Hypothalamus (tissue), 51 donors: ENCODE data around the gene IGF1R.
"Not testable (repeated sequence)": the region's sequence is repeated elsewhere in the genome, so short reads cannot be mapped to it uniquely, and the experiment has no call there.

Experiments used
- DNase-seq, 51 donors: peaks; one replicate each; lab custom pipeline; 2025; lab: John Stamatoyannopoulos, UW

IGF1R gene

DNA sequence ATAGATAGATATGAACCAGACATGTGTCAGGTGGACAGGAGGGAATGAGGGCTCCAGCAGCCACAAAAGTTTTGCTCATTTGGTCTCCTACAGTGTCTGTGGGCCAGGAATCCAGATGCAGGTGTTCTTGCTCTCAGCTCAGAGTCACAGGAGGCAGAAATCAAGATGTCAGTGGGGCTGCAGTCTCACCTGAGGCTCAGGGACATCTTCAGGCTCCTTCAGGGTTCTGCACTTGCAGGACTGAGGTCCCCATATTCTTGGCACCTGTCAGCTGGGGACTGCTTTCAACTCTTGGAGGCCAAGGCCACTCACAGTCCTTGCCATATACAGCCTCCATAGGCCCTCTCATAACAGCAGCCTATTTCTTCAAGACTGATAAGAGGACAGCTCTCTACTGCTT is 301.9 kb downstream of the IGF1R start:
- DNase-seq = no peak

DNA sequence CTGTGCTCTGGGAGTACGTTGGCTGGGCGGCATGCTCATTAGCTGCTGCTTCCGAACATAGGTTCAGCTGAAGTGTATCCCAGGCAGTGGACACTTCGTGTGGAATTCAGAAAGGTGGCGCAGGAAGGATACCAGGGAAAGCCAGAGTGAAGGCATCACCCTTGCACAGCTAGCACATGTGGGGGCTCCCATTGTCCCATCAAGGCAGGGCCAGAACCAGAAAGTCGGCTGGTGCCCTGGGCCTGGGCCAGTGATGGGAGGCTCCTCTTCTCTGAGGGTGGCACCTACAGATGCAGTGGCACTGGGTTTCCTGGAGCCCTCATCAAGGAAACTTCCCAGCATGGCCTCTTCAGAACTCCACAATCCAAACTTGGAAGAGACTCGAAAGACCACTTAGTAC is 302.7 kb downstream of the IGF1R start:
- DNase-seq = no peak

GRCh38 chr15:98951493-98952320 is 303.4 kb downstream of the IGF1R start:
- no peak for DNase-seq

- no peak for DNase-seq
These were observed 304.1 kb downstream of the IGF1R start for GRCh38 chr15:98952381-98952803.

DNA sequence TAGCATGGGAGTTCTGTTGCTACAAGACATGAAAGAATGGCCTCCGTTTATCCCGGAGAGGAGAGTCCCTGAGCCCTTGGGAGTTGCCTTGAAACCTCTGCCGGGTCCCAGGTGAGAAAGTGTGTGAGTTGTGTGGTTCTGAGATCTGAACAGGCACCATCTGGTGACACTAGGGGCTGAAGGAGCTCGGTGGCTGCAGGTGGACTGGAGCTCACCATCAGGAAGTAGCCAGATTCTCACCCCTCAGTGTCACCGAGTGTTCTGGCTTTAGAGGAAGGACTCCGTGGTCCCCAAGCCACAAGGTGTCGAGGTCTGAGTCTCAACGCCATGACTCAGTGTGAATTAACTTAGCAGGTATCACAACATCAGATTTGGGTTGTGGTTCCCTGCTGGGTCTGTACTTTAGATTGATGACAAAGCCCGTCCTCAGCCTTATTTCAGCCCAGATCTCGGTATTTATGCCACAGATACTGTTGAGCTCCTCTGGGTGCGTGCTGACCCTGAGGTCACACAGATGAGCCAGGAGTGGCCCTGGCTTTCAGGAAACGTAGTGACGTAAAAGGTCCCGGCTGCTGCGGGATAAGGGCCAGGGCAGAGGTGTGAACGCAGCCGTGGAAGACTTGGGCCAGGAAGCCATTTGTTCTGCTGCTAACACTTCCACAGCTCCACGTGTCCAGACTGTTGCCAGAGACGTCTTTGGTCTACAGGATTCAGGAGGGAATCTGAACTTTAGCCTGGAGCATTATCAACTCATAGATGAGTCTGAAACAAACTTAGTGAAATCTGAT is 304.9 kb downstream of the IGF1R start:
- no peak for DNase-seq

- DNase-seq = peak in 6 of 51 donors; percentile 15 to 38 (median 33)
These were observed 305.6 kb downstream of the IGF1R start for GRCh38 chr15:98953968-98954367.

DNA sequence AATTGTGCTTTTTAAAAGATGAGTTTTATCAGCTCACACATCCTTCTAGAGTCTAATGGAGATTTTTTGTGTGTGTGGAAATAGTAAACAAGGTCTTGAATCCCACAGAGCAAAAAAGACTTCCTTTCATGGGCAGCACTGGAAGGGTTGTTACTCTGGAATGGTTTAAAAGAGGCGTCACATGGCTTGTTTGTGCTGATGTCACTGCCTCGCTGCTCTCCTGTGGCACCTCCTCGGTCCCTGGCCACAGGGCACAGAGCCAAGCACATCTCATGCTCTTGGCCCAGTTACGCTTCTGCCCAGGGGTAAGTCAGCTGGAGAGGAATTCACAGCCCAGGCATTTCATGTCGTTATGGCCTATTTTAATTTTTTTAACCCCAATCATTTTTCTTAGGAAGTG is 306.1 kb downstream of the IGF1R start:
- peak in 47 of 51 donors; percentile 12 to 88 (median 71) for DNase-seq

DNA sequence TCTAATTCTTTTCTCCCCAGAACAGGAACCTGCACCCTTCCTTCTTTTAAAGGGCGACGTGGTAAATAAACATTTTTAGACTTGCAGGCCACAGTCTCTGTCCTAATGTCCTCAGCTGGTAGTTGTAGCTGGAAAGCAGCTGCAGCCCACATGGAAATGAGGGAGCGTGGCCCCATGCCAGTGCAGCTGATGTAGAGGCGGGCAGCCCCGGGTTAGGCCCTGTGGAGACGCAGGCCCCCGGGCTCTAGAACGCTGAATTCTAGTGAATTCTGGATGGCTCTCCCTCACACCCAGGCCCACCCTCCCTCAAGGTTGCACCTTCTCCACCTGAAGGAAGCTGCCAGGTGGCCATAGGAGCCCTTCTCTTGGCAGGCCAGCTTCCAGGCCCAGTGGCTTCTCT is 307.0 kb downstream of the IGF1R start:
- DNase-seq = peak in 44 of 51 donors; percentile 15 to 89 (median 68)

- peak in 22 of 51 donors; percentile 15 to 58 (median 26) for DNase-seq
These were observed 307.8 kb downstream of the IGF1R start for GRCh38 chr15:98955961-98956723.

DNA sequence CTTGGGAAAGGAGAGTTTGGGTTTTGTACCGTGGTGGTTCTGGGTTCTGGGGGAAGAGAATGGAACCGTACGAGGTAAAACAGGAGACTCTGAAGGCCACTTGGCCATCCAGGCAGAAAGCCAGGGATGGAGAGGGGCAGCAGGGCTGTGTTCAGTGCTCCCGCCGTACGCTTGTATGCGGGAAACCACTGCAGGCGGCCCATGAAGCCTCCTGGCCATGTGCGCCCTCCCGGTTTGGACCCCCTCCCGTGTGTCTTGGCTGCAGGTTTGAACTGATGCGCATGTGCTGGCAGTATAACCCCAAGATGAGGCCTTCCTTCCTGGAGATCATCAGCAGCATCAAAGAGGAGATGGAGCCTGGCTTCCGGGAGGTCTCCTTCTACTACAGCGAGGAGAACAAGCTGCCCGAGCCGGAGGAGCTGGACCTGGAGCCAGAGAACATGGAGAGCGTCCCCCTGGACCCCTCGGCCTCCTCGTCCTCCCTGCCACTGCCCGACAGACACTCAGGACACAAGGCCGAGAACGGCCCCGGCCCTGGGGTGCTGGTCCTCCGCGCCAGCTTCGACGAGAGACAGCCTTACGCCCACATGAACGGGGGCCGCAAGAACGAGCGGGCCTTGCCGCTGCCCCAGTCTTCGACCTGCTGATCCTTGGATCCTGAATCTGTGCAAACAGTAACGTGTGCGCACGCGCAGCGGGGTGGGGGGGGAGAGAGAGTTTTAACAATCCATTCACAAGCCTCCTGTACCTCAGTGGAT is 308.6 kb downstream of the IGF1R start:
- DNase-seq = no peak

DNA sequence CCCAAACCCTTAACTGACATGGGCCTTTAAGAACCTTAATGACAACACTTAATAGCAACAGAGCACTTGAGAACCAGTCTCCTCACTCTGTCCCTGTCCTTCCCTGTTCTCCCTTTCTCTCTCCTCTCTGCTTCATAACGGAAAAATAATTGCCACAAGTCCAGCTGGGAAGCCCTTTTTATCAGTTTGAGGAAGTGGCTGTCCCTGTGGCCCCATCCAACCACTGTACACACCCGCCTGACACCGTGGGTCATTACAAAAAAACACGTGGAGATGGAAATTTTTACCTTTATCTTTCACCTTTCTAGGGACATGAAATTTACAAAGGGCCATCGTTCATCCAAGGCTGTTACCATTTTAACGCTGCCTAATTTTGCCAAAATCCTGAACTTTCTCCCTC is 309.3 kb downstream of the IGF1R start:
- DNase-seq = no peak

DNA sequence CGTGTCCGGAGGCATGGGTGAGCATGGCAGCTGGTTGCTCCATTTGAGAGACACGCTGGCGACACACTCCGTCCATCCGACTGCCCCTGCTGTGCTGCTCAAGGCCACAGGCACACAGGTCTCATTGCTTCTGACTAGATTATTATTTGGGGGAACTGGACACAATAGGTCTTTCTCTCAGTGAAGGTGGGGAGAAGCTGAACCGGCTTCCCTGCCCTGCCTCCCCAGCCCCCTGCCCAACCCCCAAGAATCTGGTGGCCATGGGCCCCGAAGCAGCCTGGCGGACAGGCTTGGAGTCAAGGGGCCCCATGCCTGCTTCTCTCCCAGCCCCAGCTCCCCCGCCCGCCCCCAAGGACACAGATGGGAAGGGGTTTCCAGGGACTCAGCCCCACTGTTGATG is 309.7 kb downstream of the IGF1R start:
- DNase-seq = no peak

DNA sequence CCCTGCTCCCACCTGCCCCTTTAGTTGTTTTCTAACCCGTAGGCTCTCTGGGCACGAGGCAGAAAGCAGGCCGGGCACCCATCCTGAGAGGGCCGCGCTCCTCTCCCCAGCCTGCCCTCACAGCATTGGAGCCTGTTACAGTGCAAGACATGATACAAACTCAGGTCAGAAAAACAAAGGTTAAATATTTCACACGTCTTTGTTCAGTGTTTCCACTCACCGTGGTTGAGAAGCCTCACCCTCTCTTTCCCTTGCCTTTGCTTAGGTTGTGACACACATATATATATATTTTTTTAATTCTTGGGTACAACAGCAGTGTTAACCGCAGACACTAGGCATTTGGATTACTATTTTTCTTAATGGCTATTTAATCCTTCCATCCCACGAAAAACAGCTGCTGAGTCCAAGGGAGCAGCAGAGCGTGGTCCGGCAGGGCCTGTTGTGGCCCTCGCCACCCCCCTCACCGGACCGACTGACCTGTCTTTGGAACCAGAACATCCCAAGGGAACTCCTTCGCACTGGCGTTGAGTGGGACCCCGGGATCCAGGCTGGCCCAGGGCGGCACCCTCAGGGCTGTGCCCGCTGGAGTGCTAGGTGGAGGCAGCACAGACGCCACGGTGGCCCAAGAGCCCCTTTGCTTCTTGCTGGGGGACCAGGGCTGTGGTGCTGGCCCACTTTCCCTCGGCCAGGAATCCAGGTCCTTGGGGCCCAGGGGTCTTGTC is 310.7 kb downstream of the IGF1R start:
- no peak for DNase-seq

GRCh38 chr15:98959640-98960007 is 311.3 kb downstream of the IGF1R start:
- DNase-seq = no peak

- DNase-seq = no peak
These were observed 312.3 kb downstream of the IGF1R start for GRCh38 chr15:98960555-98961050.

DNA sequence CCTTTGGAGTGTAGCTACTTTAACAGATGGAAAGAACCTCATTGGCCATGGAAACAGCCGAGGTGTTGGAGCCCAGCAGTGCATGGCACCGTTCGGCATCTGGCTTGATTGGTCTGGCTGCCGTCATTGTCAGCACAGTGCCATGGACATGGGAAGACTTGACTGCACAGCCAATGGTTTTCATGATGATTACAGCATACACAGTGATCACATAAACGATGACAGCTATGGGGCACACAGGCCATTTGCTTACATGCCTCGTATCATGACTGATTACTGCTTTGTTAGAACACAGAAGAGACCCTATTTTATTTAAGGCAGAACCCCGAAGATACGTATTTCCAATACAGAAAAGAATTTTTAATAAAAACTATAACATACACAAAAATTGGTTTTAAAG is 315.1 kb downstream of the IGF1R start:
- DNase-seq = no peak

DNA sequence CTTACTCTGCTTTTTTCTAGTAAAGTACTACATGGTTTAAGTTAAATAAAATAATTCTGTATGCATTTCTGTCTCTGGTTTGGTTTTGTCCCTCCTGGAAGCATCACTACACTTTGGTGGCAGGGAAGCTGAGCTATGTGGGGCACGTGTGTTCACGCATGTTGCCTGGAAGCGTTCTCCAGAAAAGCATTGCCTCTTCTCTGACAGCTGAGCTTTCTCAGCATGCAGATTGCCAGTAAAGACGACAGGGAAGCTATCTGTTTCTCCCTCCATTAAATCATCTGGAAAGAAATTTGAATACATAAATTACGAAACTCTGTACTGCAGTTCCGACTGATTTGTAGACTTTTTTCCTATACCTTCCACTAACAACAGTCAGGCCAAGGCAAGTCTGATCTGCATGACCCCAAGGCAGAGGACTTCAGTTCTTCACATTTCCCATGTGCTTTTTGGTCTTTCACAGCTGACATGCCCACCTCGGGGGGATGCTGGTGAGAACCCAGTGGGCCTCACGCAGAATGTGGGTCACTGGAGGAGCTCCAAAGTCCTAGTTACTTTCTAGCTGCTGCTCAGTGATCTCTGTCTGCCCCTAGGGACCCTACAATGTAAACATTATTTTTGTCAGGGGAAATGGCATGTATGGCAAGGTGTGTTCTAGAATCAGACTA is 316.3 kb downstream of the IGF1R start:
- DNase-seq = no peak

DNA sequence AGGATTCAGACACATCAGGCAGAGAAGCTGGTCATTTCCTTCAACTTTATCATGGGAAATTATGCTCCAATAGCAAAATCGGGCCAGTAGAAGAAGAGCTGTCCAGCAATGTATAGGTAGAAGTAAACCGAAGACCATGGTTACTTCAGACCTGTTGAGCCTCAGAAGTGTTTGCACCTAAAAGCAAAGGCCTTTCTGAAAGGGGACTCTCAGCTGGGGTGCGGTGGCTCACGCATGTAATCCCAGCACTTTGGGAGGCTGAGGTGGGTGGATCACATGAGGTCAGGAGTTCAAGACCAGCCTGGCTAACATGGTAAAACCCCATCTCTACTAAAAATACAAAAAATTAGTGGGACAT is 316.8 kb downstream of the IGF1R start:
- not testable (repeated sequence) for DNase-seq

GRCh38 chr15:98965597-98965996 is 317.3 kb downstream of the IGF1R start:
- DNase-seq = no peak
